Mucosa of descending colon (tissue), 3 donors: ENCODE results near the gene HMGCR. TPM values are rescaled to one million over a fixed set of nuclear protein-coding genes. Genes with fewer than 3 reads are reported as not detected.

Experiments used
- ATAC-seq: fragments of 200-7000 bp; cut with Tn5 transposase; one replicate; pipeline ENCODE4 v1.9.1; 2020; ENCODE audit warnings: mild to moderate bottlenecking, moderate library complexity
- DNase-seq, 3 donors: peaks; one replicate each; pipeline ENCODE4 v3.0.0-alpha.2; 2020
- H3K36me3 ChIP-seq: fragments of 200-600 bp; one replicate; pipeline ENCODE4 v1.8.0; 2021; ENCODE audit warnings: low read depth, mild to moderate bottlenecking
- H3K4me1 ChIP-seq: fragments of 200-600 bp; one replicate; pipeline ENCODE4 v1.8.0; 2021; ENCODE audit warnings: low read depth, mild to moderate bottlenecking
- H3K4me3 ChIP-seq: fragments of 200-600 bp; one replicate; pipeline ENCODE4 v1.8.0; 2021; ENCODE audit warnings: mild to moderate bottlenecking
- H3K9me3 ChIP-seq: fragments of 200-600 bp; one replicate; pipeline ENCODE4 v1.8.0; 2021; ENCODE audit warnings: mild to moderate bottlenecking
- intact Hi-C, 2 donors: fragments of 100-400 bp; cut with DNase I in 1 of 2; cut with micrococcal nuclease in 1 of 2; formaldehyde crosslinking; loops; one replicate each; pipeline versions ENCODE4 v1.11.0 to v1.11.1; 2022; cut with DNase I, micrococcal nuclease
- total RNA-seq, 3 donors: library from RNA; stranded (reverse); fragmentation: NEBNext Ultra II Directional in 2 of 3; extraction: Animal tissue kit (Norgen Biotek cat#: 25700) in 2 of 3; gene quantifications; one replicate each; pipeline versions ENCODE4 v1.2.1 to v1.2.4, GENCODE V29; 2021 to 2023
- TF ChIP-seq, protein P1 (sequence below): fragments of 200-600 bp; IDR thresholded peaks from one replicate; pipeline ENCODE4 v1.8.0; 2022; ENCODE audit warnings: antibody characterized with exemption, mild to moderate bottlenecking
- donor health status: DM: no; HTN: no; CAD: no; lungs with moderate emphysema.
- donor health status: DM: no; HTN: no; CAD: no.
- donor health status: DM: no; HTN: yes; CAD: no.

HMGCR gene
- total RNA-seq, 3 donors from 2014 or later = 91.4 to 184 (median 149) TPM

DNA sequence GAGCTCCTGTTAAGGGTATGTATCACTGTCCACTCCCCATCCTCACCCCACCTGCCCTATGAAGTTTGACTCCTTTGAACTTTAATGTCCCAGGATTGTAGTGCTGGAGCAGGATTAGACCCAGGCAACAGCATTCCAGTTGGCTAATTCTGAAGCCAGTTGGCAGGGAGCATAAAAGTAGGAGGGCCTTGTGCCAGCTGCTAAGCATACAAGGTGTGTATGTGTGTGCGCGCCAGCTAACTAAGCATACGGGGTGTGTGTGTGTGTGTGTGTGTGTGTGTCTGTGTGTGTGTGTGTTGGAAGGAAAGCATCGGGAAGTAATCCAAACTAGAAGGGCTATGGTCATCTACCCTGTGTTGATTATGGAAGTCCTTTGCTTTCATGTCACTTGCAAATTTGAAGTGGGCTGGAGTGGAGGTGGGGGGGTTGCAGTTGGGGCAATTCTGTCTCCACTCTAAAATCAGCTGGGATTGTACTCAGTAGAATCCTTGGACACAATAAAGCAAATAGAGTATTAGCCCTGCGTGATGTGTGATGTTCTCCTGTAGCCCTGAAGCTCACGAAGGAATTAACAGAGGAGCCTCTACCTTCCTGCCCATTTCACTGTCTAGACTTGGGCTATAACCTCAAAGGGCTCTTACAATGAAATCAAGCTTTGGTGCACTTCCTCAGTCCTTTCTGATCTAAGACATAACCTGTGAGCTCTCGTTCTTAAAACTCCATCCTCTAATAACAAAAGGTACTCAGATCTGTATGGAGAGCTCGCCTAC lies 26.9 kb downstream of the HMGCR start:
- Histone ChIP-seq H3K4me1 (no peaks in the 10 kb centered on the region), H3K9me3 (no peaks in the 10 kb centered on the region), H3K36me3 (no peaks in the 10 kb centered on the region), H3K4me3 (no peak overlapping the region)
- intact Hi-C loops = no loop called here
- TF ChIP-seq, protein P1, sequence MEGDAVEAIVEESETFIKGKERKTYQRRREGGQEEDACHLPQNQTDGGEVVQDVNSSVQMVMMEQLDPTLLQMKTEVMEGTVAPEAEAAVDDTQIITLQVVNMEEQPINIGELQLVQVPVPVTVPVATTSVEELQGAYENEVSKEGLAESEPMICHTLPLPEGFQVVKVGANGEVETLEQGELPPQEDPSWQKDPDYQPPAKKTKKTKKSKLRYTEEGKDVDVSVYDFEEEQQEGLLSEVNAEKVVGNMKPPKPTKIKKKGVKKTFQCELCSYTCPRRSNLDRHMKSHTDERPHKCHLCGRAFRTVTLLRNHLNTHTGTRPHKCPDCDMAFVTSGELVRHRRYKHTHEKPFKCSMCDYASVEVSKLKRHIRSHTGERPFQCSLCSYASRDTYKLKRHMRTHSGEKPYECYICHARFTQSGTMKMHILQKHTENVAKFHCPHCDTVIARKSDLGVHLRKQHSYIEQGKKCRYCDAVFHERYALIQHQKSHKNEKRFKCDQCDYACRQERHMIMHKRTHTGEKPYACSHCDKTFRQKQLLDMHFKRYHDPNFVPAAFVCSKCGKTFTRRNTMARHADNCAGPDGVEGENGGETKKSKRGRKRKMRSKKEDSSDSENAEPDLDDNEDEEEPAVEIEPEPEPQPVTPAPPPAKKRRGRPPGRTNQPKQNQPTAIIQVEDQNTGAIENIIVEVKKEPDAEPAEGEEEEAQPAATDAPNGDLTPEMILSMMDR = no peak
- ATAC-seq = peak; percentile 93
- peak; percentile 64 to 84 (median 64) for DNase-seq

DNA sequence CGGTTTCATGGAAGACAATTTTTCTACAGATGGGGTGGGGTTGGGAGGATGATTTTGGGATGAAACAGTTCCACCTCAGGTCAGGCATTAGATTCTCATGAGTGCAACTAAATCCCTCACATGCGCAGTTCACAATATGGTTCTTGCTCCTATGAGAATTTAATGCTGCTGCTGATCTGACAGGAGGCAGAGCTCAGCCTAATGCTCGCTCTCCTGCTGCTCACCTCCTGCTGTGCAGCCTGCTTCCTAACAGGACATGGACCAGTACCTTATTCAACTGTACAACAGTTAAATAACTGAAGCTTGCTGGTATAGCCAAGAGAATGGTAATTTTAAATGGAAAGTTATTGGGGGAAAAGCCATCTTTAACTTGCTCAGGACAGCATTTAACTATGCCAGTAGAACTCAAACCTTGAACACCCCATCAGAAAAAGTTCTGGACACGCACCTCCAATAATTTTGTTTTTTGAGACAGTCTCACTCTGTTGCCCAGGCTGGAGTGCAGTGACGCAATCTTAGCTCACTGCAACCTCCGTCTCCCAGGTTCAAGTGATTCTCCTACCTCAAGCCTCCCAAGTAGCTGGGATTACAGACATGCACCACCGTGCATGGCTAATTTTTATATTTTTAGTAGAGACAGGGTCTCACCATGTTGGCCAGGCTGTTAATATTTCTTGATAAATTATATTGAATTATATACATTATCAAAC lies 27.7 kb downstream of the HMGCR start:
- TF ChIP-seq, protein P1 = no peak
- Histone ChIP-seq H3K36me3 (no peaks in the 10 kb centered on the region), H3K4me3 (no peak overlapping the region), H3K9me3 (no peaks in the 10 kb centered on the region), H3K4me1 (no peaks in the 10 kb centered on the region)
- ATAC-seq = no peak
- no peak for DNase-seq
- intact Hi-C loops = no loop called here

DNA sequence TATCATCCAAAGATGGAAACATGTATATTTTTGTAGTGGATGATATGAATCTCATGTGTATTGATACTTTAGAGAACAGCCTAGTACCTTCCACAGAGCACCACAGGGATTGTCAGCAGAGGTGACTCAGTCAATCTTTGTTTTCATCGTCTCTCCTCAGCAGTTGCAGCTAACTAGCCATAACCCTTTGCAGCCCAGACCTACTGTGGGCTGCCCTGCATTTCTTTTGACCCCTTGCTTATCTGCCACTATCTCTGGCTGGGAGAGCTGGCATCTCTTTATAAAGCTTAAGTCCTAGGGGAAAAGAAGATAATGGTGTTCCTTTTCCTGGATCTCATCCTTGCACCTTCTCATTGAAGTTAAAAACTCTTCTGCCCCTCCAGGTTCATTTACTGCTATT lies 28.7 kb downstream of the HMGCR start:
- intact Hi-C loops = no loop called here
- no peaks in the 10 kb centered on the region for H3K9me3 ChIP-seq
- DNase-seq = no peak
- H3K36me3 ChIP-seq = no peaks in the 10 kb centered on the region
- H3K4me3 ChIP-seq = no peak overlapping the region
- H3K4me1 ChIP-seq = no peaks in the 10 kb centered on the region
- TF ChIP-seq, protein P1 = no peak
- no peak for ATAC-seq

DNA sequence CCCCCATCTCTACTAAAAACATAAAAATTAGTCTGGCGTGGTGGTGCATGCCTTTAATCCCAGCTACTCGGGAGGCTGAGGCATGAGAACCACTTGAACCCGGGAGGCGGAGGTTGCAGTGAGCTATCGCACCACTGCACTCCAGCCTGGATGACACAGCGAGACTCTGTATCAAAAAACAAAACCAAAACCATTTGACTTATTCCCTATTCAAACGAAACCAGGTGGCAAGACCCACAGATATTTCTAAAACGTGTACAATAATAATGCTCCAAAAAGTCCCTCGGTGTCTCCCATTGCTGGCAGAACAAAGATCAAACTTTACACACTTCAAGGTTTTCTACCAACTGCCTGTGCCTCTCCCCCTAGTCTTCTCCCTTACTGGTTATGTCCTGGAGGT lies 29.8 kb downstream of the HMGCR start:
- ATAC-seq (no peak), DNase-seq (no peak)
- H3K4me1 ChIP-seq = no peaks in the 10 kb centered on the region
- intact Hi-C loops = no loop called here
- H3K4me3 ChIP-seq = no peak overlapping the region
- TF ChIP-seq, protein P1 = no peak
- H3K9me3 ChIP-seq = no peaks in the 10 kb centered on the region
- no peaks in the 10 kb centered on the region for H3K36me3 ChIP-seq

DNA sequence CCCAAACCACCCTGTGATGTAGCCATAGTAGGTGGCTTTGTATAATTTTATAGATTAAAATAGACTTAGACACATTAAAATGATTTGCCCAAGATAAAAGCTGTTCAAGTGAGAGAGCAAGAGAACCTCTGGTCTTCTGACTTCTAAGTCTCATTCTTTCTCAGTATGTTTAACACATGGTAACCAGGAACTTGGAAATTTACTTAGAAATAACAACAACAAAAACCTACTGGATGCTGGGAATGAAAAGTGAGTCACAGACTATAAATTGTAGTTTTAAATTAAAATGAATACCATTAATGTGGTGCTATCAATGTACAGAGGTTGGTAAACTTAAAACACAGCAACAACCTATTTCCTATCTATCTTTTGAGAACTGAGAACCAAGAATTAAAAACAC lies 30.4 kb downstream of the HMGCR start:
- Histone ChIP-seq H3K36me3 (no peaks in the 10 kb centered on the region), H3K4me1 (no peaks in the 10 kb centered on the region), H3K4me3 (no peak overlapping the region), H3K9me3 (no peaks in the 10 kb centered on the region)
- intact Hi-C loops = no loop called here
- DNase-seq (no peak), ATAC-seq (no peak)
- TF ChIP-seq, protein P1 = no peak
